ENCODE data around the gene PILRA.

DNA sequence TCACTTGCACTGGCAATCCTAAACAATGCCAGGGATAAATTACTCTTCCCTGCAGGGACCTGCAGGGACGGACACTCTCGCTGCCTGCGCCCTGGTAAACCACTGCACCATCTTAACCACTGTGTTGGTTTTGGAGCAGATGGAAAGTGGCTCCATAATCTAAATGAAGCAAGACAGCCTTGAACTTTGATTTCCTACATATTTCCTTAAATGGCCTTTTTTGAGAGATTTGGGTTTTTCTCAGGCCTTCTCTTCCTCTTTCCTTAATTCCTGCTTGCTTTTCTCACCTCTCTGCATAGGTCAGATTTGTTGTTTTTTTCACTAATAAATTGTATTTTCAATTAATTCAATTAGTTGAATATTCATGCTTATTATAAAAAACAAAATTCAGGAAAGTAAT is 2.8 kb downstream of the PILRA start:
- TF ChIP-seq POLR2AphosphoS5 (IDR thresholded peaks at IDR 0.05) (no peak), POLR2A (IDR thresholded peaks at IDR 0.05) (no peak)
- TF ChIP-seq, protein P1, sequence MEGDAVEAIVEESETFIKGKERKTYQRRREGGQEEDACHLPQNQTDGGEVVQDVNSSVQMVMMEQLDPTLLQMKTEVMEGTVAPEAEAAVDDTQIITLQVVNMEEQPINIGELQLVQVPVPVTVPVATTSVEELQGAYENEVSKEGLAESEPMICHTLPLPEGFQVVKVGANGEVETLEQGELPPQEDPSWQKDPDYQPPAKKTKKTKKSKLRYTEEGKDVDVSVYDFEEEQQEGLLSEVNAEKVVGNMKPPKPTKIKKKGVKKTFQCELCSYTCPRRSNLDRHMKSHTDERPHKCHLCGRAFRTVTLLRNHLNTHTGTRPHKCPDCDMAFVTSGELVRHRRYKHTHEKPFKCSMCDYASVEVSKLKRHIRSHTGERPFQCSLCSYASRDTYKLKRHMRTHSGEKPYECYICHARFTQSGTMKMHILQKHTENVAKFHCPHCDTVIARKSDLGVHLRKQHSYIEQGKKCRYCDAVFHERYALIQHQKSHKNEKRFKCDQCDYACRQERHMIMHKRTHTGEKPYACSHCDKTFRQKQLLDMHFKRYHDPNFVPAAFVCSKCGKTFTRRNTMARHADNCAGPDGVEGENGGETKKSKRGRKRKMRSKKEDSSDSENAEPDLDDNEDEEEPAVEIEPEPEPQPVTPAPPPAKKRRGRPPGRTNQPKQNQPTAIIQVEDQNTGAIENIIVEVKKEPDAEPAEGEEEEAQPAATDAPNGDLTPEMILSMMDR (IDR thresholded peaks at IDR 0.05): no peak

All from suprapubic skin (tissue), 4 donors.